AG20443 (cell line): Measurements from ENCODE around the gene SFXN1.
A peak's percentile ranks its signal among the peaks of the same experiment; 100 is the strongest.

Source experiments
- DNase-seq: peaks from one replicate; pipeline ENCODE4 v3.0.0; 2012; ENCODE audit warnings: low spot score, mixed read lengths

Gene SFXN1

GRCh38 chr5:175465282-175465681 is 13.1 kb upstream of the SFXN1 start:
- no peak for DNase-seq

DNA sequence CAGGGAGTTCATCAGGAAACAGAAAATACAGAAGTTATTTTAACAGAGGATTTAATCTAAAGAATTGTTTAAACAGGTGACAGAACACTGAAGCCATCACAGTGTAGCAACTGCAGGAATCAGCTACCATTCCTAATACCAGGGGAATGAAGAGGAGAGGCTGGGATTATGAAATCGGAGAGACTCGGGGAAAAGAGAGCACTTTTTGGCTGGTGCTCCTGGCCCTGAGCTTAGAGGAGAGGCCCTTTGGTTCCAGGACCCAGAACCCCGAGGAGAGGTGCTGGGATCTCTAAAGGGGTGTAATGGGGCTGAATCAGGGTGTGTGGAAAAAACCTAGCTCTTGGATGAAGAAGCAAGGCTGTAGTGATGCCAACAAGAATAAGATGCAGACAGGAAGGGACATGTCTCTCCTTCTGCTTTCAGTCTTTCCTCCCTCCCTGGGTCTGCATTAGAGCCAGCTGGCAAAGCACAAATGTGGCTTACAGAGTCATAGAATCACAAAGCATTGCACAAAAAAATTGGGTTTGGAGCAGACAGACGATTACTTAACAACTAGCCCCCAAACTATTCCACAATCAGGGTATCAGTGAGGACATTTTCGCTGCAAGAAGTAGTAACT is 11.6 kb upstream of the SFXN1 start:
- peak; percentile 34 for DNase-seq

DNA sequence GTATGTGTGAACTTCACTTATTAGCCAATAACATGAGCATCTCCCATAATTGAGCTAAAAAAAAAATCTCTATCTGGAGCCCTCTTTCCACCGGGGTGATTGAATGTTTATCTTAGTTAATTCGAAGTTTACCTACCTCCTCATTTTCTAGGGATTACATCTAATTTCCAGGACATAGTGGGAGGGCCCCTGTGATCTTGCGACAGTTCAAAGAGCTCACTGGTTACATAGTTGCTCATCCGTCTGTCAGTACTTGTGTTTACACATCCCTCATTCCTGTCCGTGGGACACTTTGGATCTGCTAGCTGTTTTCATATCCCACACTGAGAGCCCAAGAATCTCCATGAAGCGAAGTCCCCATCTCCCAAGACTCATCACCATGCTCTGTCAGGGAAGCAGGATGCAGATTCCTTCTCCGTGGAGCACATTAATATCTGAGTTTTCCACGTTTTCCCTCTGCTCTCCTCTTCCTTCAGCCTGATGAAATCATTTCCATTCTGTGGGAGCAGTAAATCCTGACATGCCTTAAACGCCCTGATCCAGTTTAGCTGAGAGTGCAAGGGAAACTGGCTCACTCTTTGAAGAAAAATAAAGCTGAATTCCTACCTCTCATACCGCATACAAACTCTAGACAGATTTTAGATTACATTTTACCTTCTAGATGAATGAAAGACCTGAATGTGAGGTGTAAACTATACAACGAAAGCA is 10.2 kb upstream of the SFXN1 start:
- DNase-seq, result no peak

GRCh38 chr5:175468892-175469291 is 9.5 kb upstream of the SFXN1 start:
- no peak for DNase-seq

GRCh38 chr5:175469916-175470315 is 8.4 kb upstream of the SFXN1 start:
- no peak for DNase-seq

GRCh38 chr5:175470781-175471180 is 7.6 kb upstream of the SFXN1 start:
- DNase-seq, result no peak

- DNase-seq, result no peak
These were observed 7.2 kb upstream of the SFXN1 start for GRCh38 chr5:175471196-175471595.

- DNase-seq, result no peak
These were observed 6.7 kb upstream of the SFXN1 start for GRCh38 chr5:175471628-175472027.

DNA sequence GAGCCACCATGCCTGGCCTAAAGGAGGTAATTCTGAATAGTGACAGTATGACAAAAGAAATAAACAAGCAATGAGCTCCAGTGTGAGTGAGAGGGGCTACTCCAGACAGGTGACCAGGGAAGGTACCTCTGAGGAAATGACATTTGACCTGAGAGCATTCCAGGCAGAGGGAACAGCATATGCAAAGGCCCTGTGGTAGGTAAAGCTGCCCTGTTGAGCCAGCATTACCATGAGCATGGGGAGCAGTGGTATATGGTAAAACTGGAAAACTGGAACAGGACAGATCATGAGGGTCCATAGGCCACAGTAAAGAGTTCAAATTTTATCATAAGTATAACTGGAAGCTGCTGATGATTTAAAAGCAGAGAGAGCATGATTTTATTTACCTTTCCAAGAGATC is 6.0 kb upstream of the SFXN1 start:
- no peak for DNase-seq

DNA sequence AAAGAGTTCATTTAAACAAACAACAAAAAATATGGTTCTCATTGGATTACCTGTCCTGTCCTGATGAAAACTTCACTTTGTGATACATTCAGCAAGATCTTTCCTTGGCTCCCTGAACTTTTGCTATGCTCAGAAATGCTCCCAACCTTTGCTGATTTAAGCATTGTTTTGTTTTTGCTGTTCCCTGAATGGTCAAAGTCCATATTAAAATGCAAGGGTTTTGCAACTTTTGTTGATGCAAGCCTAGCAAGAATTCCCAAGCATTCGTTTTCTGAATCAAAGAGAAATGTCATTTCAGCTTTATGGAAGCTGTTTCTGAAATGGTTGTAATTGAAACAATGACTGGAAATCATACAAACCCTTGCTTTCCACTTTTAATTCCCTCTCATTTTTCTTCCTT is 3.1 kb upstream of the SFXN1 start:
- DNase-seq, result no peak

DNA sequence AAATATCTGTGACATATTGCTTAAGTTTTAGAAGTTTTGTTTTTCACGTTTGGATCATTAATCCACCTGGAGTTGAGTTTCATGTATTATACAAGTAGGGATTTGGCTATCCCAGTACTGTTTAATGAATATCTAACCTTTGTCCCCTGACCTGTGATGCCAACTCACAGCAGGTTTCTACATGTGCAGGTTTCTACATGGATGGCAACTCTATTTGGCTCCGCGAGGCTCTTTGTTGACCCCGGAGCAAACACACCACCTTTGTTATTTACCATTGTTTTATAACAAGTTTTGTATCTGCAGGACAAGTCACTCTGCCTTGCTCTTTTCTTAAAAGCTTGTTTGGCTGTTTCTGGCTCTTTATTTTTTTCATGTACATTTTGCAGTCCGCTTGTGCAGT is 920 bp upstream of the SFXN1 start:
- DNase-seq, result no peak

- no peak for DNase-seq
These were observed 364 bp upstream of the SFXN1 start for GRCh38 chr5:175478008-175478383.

GRCh38 chr5:175479125-175479881 is 943 bp downstream of the SFXN1 start:
- DNase-seq, result no peak

DNA sequence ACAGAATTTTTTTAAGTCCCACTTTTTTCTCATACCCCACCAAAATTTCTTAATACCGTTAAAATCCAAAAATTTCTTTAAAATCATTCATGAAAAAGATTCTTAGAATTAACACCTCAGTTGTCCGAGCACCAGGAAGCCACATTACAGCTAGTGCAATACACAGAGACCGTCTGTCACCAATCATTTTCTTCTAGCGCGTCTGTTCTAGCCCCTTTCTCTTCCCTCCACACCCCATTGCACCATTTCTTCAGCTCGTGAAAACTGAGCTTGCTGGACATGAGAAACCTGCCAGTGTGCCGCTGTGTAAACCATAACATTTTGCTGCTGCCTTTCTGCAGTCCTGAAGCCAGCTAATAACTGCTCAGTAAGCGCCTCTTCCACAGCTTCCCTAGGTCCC is 5.0 kb downstream of the SFXN1 start:
- no peak for DNase-seq

GRCh38 chr5:175484322-175484721 is 6.0 kb downstream of the SFXN1 start:
- DNase-seq, result no peak

GRCh38 chr5:175484829-175485228 is 6.5 kb downstream of the SFXN1 start:
- no peak for DNase-seq

DNA sequence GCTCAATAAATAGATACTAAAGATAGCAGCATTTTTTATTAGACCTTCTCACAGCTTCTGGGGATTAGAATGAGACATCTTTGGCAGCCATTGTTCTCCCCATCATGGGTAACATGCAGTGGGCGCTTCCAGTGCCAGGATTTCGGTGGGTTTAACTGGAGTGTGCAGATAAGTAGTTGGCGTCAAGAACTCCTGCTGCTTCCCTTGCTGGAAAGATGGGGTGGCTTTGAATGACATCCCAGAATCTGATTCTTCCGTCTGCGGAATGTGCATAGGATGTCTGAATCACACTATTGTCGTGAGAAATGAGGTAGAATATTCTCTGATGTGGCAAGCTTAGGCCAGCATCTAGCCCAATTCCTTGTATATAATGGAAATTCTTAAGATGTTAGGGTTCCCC is 7.3 kb downstream of the SFXN1 start:
- no peak for DNase-seq

DNA sequence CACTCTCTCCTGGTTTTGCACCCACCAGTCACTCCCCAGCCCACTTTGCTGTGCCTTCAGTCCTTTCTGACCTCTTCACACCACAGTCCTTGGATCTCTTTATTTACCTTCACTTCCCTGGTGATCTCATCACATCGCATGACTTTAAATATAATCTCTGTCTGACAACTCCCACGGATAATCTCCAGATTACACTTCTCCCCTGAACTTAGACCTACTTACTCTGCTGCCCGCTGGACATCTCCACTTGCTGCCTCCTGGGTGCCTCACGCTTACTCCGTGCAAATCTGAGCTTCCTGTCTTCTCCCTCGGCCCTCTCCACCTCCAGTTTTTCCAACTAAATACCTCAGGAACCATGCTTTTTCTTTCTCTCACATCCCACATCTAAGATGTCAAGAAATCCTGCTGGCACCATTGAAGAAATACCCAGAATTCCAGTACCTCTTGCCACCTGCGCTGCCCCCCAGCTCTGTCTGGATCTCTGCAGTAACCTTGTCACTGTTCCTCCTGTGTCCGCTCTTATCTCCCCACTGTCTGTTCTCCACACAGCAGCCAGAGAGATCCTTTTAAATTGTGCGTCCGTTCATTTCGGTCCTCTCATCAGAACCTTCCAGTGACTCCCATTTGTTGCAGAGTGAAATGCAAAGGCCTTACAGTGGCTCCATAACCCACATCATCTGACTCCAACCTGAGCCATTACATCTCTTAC is 9.3 kb downstream of the SFXN1 start:
- DNase-seq, result no peak

DNA sequence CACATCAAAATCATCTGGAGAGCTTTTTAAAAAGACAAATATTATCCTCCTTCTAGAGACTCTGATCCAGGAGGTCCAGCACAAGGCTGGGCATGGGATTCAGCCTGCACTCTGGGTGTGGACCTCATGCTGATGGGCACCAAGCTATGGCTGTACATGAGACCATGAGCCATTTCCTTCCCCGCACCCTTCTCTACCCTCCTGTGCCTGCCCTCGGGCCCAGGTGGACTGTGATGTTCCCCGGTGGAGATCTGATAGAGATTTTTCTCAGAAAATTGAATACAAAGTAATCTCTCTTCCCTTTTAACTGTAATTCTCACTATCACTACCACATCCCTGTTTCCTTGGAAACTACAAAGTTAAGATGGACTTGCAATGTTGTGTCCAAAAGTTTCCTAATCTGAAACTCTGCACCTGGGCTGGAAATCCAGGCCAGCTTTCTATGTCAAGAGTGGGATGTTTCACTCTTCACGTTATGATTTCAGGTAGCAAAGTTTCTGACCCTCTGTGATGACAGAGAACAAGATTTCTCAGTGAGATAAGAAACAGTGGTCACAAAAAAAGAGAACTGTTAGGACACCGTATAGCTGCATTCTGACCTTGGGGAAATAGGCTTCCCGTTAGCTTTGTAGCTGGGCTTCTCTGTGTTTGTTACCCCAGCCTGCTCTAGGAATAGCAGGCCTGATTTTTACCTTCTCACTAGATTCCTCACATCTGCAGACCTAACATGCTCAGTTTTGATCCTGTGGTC is 11.5 kb downstream of the SFXN1 start:
- DNase-seq, result no peak

DNA sequence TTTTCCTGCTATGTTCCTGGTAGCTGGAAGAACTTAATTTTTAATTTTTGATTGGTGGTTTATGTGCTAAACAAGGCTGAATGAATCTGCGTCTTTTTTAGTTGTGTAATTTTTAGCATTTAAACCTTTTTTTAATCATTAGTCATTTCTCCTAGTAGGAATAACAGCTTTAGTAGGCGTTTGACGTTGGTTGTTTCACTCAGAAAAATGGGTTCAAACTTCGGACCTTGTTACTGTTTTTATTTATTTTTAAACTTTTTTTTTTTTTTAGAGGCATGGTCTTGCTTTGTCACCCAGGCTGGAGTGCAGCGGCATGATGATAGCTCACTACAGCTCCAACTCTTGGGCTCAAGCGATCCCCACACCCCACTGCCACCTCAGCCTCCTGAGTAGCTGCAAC is 12.9 kb downstream of the SFXN1 start:
- no peak for DNase-seq

GRCh38 chr5:175493260-175493659 is 14.9 kb downstream of the SFXN1 start:
- no peak for DNase-seq

DNA sequence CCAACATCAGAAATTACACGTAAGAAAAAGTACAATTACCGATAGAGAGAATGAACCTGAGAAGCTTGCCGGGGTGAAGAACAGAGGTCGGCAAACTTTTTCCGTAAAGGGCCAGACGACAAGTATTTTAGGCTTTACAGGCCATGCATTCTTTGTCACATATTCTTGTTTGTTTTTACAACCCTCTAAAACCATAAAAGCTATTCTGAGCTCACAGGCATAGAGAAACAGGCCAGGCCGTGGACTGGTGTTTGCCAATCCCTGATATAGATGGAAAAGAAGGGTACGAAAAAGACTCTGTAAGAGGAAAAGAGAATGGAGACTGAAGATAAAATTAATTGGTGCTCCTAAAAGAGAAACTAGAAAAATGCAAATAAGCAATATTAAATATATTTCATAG is 15.4 kb downstream of the SFXN1 start:
- no peak for DNase-seq
